Measurements from ENCODE around the gene INSYN2B. TPM values are rescaled to one million over a fixed set of nuclear protein-coding genes. Genes with fewer than 3 reads are reported as not detected.
"Not testable (repeated sequence)": the region's sequence is repeated elsewhere in the genome, so short reads cannot be mapped to it uniquely, and the experiment has no call there.

Gene INSYN2B
- total and polyA plus RNA-seq, 3 donors from 2014 or later = 0.37 to 2.3 (median 1.0) TPM

DNA sequence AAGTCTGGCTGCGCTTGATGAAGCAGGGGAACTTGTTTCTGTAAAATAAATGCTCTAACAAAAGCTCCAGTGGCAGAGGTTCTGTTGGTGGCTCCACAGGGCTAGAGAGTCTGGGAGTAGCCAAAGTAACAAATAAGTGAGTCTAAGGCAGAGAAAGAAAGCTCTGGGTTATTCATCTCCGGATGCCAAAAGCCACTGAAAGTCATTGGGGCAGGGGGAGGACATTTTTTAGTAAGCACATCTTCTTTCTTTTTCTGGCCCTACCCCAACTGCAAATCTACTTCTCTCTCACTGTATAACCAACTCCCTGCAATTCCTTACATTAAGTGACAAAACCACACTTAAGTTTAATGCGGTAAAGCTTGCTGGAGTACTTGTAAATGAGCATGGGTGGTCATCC is 141.6 kb downstream of the INSYN2B start:
- Histone ChIP-seq H3K36me3 (ENCODE audit: low read depth, missing control alignments) (no peaks in the 10 kb centered on the region), H3K4me1 (no peaks in the 10 kb centered on the region), H3K4me3 (no peak overlapping the region), H3K27me3 (no peaks in the 10 kb centered on the region), H3K27ac (no peak overlapping the region), H3K9me3 (no peaks in the 10 kb centered on the region)
- no peak for DNase-seq
- 89 to 93% methylated on average over 3 of the region's 3 CpGs for WGBS, 2 donors
- TF ChIP-seq, protein P1, sequence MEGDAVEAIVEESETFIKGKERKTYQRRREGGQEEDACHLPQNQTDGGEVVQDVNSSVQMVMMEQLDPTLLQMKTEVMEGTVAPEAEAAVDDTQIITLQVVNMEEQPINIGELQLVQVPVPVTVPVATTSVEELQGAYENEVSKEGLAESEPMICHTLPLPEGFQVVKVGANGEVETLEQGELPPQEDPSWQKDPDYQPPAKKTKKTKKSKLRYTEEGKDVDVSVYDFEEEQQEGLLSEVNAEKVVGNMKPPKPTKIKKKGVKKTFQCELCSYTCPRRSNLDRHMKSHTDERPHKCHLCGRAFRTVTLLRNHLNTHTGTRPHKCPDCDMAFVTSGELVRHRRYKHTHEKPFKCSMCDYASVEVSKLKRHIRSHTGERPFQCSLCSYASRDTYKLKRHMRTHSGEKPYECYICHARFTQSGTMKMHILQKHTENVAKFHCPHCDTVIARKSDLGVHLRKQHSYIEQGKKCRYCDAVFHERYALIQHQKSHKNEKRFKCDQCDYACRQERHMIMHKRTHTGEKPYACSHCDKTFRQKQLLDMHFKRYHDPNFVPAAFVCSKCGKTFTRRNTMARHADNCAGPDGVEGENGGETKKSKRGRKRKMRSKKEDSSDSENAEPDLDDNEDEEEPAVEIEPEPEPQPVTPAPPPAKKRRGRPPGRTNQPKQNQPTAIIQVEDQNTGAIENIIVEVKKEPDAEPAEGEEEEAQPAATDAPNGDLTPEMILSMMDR (IDR thresholded peaks at IDR 0.05) = no peak
- TF ChIP-seq POLR2A (IDR thresholded peaks at IDR 0.05) = no peak
- intact Hi-C loops (cut with DNase I; ENCODE audit: low total_unique reads) = no loop called here

DNA sequence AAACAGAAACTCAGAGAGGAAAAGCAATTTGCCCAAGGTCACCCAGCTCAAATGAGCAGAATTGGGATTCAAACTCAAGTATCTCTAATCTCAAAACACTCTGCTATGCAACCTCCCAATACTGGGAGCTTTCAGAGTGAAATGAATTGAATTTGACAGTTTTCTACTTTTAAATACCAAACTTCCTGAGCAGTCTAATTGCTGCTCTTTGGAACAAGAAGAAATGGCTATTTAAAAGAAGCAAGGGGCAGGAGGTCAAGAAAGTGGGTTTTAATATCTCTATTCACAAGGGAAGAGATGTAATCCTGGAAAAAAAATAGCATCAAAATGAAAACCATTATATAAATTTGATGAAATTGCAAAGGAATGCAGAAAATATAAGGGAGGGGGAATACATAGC is 142.6 kb downstream of the INSYN2B start:
- H3K27me3 ChIP-seq = no peaks in the 10 kb centered on the region
- DNase-seq = no peak
- H3K27ac ChIP-seq = no peak overlapping the region
- no peaks in the 10 kb centered on the region for H3K4me1 ChIP-seq
- H3K36me3 ChIP-seq (ENCODE audit: low read depth, missing control alignments) = no peaks in the 10 kb centered on the region
- no peaks in the 10 kb centered on the region for H3K9me3 ChIP-seq
- TF ChIP-seq, protein P1 (IDR thresholded peaks at IDR 0.05) = no peak
- TF ChIP-seq POLR2A (IDR thresholded peaks at IDR 0.05) = no peak
- no peak overlapping the region for H3K4me3 ChIP-seq
- intact Hi-C loops (cut with DNase I; ENCODE audit: low total_unique reads) = no loop called here

DNA sequence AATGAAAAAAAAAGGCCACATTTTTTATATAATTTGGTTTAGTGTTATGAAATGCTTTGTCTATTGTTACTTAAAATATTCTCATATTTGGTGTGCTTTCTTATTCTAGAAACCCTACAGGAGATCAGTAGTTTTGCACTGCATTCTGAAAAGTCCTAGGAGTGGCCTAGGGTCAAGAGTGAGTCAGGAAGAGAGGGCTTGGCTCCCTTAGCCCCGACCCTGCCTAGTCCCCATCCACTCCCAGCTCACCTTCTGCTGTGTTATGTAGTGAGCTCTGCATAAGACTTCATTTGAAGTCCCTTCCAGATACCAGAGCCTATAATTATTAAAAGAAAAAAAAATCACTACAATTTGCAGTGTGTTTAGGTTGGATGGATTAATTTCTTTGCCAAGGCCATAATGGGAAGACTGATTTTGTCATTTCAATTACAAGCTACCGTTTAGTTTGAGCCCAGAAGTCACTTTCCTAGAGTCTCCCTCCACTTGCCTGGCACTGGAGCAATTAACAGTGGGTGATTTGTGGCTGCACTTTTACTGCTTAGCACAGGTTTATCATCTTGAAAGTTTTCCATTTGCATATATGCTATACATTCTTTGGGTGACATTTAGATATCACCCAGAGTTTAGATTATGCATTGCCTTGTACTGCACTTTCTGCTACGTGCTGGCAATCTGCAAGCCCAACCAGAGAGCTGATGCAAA is 143.3 kb downstream of the INSYN2B start:
- no peak for DNase-seq
- 66 to 77% methylated on average over 3 of the region's 3 CpGs for WGBS, 2 donors
- Histone ChIP-seq H3K9me3 (no peaks in the 10 kb centered on the region), H3K4me3 (no peak overlapping the region), H3K27ac (no peak overlapping the region), H3K4me1 (no peaks in the 10 kb centered on the region), H3K36me3 (ENCODE audit: low read depth, missing control alignments) (no peaks in the 10 kb centered on the region), H3K27me3 (no peaks in the 10 kb centered on the region)
- intact Hi-C loops (cut with DNase I; ENCODE audit: low total_unique reads) = no loop called here
- TF ChIP-seq, protein P1 (IDR thresholded peaks at IDR 0.05) = no peak
- TF ChIP-seq POLR2A (IDR thresholded peaks at IDR 0.05) = no peak

DNA sequence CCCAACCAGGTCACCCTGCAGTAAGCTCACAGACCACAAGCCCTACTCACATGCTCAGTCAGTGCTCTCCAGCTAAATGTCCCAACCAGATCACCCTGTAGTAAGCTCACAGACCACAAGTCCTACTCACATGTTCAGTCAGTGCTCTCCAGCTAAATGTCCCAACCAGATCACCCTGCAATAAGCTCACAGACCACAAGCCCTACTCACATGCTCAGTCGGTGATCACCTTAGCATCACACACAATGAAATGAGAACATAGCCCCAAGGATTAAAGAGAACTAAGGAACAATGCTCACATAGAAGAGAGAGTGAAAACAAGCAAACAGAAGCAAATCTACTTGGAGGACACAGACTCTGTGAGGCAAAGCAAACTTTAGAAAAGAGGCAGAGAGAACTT is 145.8 kb downstream of the INSYN2B start:
- intact Hi-C loops (cut with DNase I; ENCODE audit: low total_unique reads) = not testable (repeated sequence)

DNA sequence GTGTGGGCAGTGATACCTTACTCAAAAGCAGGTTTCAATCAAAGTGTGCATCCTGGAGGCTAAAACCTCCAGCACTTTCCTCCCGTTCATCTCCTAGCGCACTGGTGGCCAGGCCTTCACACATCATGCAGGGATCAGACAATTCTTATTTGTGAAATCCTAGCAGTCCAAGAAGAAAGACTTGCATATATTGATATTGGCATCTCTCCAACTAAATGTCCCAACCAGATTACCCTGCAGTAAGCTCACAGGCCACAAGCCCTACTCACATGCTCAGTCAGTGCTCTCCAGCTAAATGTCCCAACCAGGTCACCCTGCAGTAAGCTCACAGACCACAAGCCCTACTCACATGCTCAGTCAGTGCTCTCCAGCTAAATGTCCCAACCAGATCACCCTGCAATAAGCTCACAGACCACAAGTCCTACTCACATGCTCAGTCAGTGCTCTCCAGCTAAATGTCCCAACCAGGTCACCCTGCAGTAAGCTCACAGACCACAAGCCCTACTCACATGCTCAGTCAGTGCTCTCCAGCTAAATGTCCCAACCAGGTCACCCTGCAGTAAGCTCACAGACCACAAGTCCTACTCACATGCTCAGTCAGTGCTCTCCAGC is 146.5 kb downstream of the INSYN2B start:
- intact Hi-C loops (cut with DNase I; ENCODE audit: low total_unique reads); H3K4me1 ChIP-seq; H3K27me3 ChIP-seq; H3K4me3 ChIP-seq; DNase-seq; H3K9me3 ChIP-seq; H3K36me3 ChIP-seq (ENCODE audit: low read depth, missing control alignments); H3K27ac ChIP-seq: not testable (repeated sequence)
- 96 to 97% methylated on average over 2 of the region's 2 CpGs for WGBS, 2 donors

More for the DNA sequence above, 145.8 kb downstream of the INSYN2B start:
- H3K36me3 ChIP-seq (ENCODE audit: low read depth, missing control alignments); H3K27ac ChIP-seq; H3K27me3 ChIP-seq; H3K4me3 ChIP-seq; H3K4me1 ChIP-seq; DNase-seq; H3K9me3 ChIP-seq: not testable (repeated sequence)
- WGBS, 2 donors = 93 to 95% methylated on average over 1 of the region's 1 CpG

DNA sequence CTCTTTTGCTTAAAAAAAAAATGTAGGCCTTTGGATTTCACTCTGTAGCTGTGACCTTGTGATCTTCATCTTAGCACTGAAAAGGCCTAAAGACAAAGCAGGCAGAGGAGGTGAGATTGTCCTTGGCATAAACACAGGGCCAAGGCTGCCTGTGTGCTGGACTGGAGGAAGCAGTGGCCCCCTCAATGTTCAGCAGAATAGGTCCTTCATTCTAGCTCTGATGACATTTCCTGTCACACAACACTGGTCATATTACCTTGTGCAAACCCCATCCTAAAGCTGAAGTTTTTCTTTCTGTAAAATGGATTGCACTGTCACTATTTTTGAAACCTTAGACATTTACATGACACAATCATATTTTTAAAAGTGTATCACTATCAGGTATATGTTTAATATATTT is 147.4 kb downstream of the INSYN2B start:
- no peaks in the 10 kb centered on the region for H3K9me3 ChIP-seq
- DNase-seq = no peak
- no peaks in the 10 kb centered on the region for H3K4me1 ChIP-seq
- H3K27me3 ChIP-seq = no peaks in the 10 kb centered on the region
- H3K27ac ChIP-seq = no peak overlapping the region
- intact Hi-C loops (cut with DNase I; ENCODE audit: low total_unique reads) = no loop called here
- TF ChIP-seq POLR2A (IDR thresholded peaks at IDR 0.05) = no peak
- TF ChIP-seq, protein P1 (IDR thresholded peaks at IDR 0.05) = no peak
- H3K36me3 ChIP-seq (ENCODE audit: low read depth, missing control alignments) = no peaks in the 10 kb centered on the region
- no peak overlapping the region for H3K4me3 ChIP-seq
